RWPE2 (cell line): ENCODE data around the gene NLRP14.

Experiments used
- ATAC-seq: fragments of 200-7000 bp; cut with Tn5 transposase; 3 replicates; pipeline ENCODE4 v1.9.1; 2021; ENCODE audit warnings: low read depth
- DNase-seq: peaks from one replicate; pipeline ENCODE4 v3.0.0-alpha.2; 2020; ENCODE audit warnings: low spot score
- H3K27ac ChIP-seq: fragments of 450-650 bp; 2 replicates; pipeline ENCODE4 v1.5.1; 2017; ENCODE audit warnings: mild to moderate bottlenecking; ENCODE audit not compliant: poor library complexity, severe bottlenecking
- H3K27me3 ChIP-seq: fragments of 250-450 bp; sonication (Bioruptor Pico); 2 replicates; pipeline ENCODE4 v1.5.1; 2021; ENCODE audit warnings: mild to moderate bottlenecking, moderate library complexity; ENCODE audit not compliant: insufficient read depth, poor library complexity, severe bottlenecking
- H3K36me3 ChIP-seq: fragments of 250-450 bp; sonication (Bioruptor Pico); 2 replicates; pipeline ENCODE4 v1.5.1; 2020; ENCODE audit warnings: low read depth, mild to moderate bottlenecking, moderate library complexity
- H3K4me1 ChIP-seq: fragments of 250-450 bp; sonication (Bioruptor Pico); 2 replicates; pipeline ENCODE4 v1.5.1; 2021; ENCODE audit warnings: mild to moderate bottlenecking, moderate library complexity; ENCODE audit not compliant: insufficient read depth, poor library complexity, severe bottlenecking
- H3K4me3 ChIP-seq: fragments of 250-450 bp; sonication (Bioruptor Pico); 2 replicates; pipeline ENCODE4 v1.5.1; 2021; ENCODE audit warnings: mild to moderate bottlenecking, moderate library complexity; ENCODE audit not compliant: severe bottlenecking
- H3K9me3 ChIP-seq: fragments of 250-450 bp; sonication (Bioruptor Pico); 2 replicates; pipeline ENCODE4 v1.5.1; 2021; ENCODE audit warnings: mild to moderate bottlenecking, moderate library complexity; ENCODE audit not compliant: severe bottlenecking
- TF ChIP-seq, protein P1 (sequence below): fragments of 450-650 bp; IDR thresholded peaks from one replicate; pipeline ENCODE4 v1.5.1; 2017; ENCODE audit warnings: mild to moderate bottlenecking, moderate library complexity; ENCODE audit not compliant: poor library complexity, severe bottlenecking

Gene NLRP14

DNA sequence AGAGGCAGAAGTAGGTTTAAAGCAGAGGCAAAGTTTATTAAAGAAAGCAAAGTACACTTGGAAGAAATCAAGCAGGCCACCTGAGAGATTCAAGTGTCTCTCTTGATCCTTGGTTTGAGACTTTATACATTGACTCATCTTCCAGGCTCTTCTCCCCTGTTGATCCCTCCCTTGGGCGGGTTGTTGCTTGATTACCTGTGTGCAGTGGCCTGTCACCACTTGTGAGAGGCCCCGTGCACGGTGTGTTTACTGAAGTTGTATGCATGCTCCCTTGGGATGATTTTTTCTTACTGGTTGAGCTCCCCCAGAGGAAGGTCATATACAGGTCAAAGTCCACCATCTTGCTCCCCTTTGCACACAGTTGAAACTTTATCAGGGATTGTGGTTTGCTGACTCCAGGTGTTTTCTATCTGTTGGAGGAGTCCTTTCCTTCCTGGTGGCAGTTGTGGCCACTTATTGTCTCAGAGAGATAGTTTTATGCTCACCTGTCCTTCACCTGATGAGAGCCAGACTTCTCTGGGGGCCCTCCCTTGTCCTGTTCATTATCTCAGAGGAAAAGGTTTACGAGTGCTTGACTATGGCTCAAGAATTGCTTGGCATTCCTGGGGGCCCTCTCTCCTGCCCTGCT lies 52.2 kb downstream of the NLRP14 start:
- ATAC-seq (no peak), DNase-seq (no peak)
- no peak overlapping the region for H3K27ac ChIP-seq
- TF ChIP-seq, protein P1, sequence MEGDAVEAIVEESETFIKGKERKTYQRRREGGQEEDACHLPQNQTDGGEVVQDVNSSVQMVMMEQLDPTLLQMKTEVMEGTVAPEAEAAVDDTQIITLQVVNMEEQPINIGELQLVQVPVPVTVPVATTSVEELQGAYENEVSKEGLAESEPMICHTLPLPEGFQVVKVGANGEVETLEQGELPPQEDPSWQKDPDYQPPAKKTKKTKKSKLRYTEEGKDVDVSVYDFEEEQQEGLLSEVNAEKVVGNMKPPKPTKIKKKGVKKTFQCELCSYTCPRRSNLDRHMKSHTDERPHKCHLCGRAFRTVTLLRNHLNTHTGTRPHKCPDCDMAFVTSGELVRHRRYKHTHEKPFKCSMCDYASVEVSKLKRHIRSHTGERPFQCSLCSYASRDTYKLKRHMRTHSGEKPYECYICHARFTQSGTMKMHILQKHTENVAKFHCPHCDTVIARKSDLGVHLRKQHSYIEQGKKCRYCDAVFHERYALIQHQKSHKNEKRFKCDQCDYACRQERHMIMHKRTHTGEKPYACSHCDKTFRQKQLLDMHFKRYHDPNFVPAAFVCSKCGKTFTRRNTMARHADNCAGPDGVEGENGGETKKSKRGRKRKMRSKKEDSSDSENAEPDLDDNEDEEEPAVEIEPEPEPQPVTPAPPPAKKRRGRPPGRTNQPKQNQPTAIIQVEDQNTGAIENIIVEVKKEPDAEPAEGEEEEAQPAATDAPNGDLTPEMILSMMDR, result no peak
- H3K9me3 ChIP-seq, result no peaks in the 10 kb centered on the region
- no peaks in the 10 kb centered on the region for H3K4me1 ChIP-seq
- no peak overlapping the region for H3K4me3 ChIP-seq
- no peaks in the 10 kb centered on the region for H3K36me3 ChIP-seq
- H3K27me3 ChIP-seq, result no peaks in the 10 kb centered on the region

DNA sequence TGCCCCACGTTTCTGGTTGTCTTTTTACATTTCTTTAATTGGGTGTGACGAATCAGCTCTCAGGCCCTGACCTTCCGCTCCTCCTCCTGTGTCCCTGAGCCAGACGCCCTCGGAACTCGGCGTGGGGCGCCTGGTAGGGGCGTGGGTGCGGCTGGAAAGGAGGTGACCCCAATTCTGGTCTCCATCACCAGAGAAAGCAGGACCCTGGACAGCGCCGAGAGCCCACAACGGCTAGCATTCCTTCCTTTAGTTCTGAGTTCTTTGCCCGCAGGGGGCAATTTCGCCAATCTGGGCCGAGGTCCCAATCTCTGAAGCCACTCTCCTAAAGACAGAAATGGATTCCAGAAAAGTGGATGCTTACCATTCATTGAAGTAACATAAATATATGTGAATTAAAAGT lies 56.8 kb downstream of the NLRP14 start:
- TF ChIP-seq, protein P1, result no peak
- Histone ChIP-seq H3K9me3 (no peaks in the 10 kb centered on the region), H3K36me3 (no peaks in the 10 kb centered on the region), H3K27me3 (no peaks in the 10 kb centered on the region), H3K4me3 (no peak overlapping the region), H3K27ac (no peak overlapping the region), H3K4me1 (no peaks in the 10 kb centered on the region)
- ATAC-seq (no peak), DNase-seq (no peak)

- H3K27me3 ChIP-seq, result no peaks in the 10 kb centered on the region
- no peak overlapping the region for H3K27ac ChIP-seq
- TF ChIP-seq, protein P1, result no peak
- H3K36me3 ChIP-seq, result no peaks in the 10 kb centered on the region
- H3K4me3 ChIP-seq, result no peak overlapping the region
- DNase-seq (no peak), ATAC-seq (no peak)
- H3K4me1 ChIP-seq, result no peaks in the 10 kb centered on the region
- no peaks in the 10 kb centered on the region for H3K9me3 ChIP-seq
Observed at GRCh38 chr11:7079545-7080135, 59.4 kb downstream of the NLRP14 start.

DNA sequence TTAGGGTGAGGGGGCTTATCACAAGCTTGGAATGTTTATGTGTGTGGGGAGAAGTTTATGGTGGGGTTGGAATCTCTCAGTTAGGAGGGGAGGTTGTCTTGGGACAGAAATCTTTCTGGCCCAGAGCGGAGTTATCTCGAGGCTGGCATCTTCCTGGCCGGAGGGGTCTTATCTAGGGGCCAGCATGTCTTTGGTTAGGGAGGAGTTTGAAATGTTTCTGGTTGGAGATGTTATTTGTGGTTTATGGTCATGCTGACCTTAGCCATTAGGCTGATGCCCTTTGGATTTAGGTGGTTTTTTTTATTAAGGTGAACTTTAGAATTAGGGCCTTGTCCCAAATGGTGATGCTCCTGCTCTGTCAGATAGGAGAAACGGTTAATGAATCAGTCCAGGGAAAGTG lies 60.6 kb downstream of the NLRP14 start:
- Histone ChIP-seq H3K9me3 (no peaks in the 10 kb centered on the region), H3K27me3 (no peaks in the 10 kb centered on the region), H3K27ac (no peak overlapping the region), H3K4me3 (no peak overlapping the region), H3K4me1 (no peaks in the 10 kb centered on the region), H3K36me3 (no peaks in the 10 kb centered on the region)
- DNase-seq (no peak), ATAC-seq (no peak)
- TF ChIP-seq, protein P1, result no peak

DNA sequence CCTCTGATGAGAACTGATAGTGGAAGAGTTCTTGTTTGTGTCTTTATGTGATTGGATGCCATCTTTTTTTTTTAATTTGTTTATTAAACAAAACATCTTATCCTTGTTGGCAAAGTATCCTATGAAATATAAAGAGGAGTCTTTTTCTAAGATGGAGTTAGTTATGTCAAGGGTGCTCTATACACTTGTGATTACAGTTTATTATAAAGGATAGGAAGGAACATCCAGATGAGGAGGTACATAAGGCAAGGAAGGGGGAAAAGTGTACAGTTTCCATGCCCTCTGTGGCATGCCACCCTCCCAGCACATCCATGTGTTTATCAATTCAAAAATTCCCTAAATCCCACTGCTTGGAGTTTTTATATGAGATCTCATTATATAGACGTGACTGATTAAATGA lies 61.2 kb downstream of the NLRP14 start:
- DNase-seq (no peak), ATAC-seq (no peak)
- Histone ChIP-seq H3K9me3 (no peaks in the 10 kb centered on the region), H3K27me3 (no peaks in the 10 kb centered on the region), H3K4me3 (no peak overlapping the region), H3K4me1 (no peaks in the 10 kb centered on the region), H3K36me3 (no peaks in the 10 kb centered on the region), H3K27ac (no peak overlapping the region)
- TF ChIP-seq, protein P1, result no peak
